Fibroblast of lung (primary cell): Measurements from ENCODE around the gene DTX2.

Experiments
- CTCF ChIP-seq, 2 donors: IDR thresholded peaks in 1 of 2; conservative IDR thresholded peaks in 1 of 2; 1 replicate in 1 of 2; 2 replicates in 1 of 2; pipeline ENCODE4 v1.5.1; 2011 to 2012; ENCODE audit warnings: low read length in 2 of 2, control low read depth in 1 of 2, inconsistent platforms in 1 of 2, low read depth in 1 of 2, mild to moderate bottlenecking in 1 of 2
- EZH2 ChIP-seq: IDR thresholded peaks from 2 replicates; pipeline ENCODE4 v1.5.1; 2012; ENCODE audit warnings: low read length, control low read depth, mild to moderate bottlenecking; ENCODE audit errors: missing control alignments

GRCh38 chr7:76426246-76426645, 35.3 kb upstream of the DTX2 start:
- TF ChIP-seq CTCF (conservative IDR thresholded peaks at IDR 0.05 in 1 of 2, IDR thresholded peaks at IDR 0.05 in 1 of 2; ENCODE audit: low read depth in 1 of 2, low read length in 2 of 2): no peak
- no peak for TF ChIP-seq EZH2
